ENCODE data around the gene PDSS2. TPM values are rescaled to one million over a fixed set of nuclear protein-coding genes. Genes with fewer than 3 reads are reported as not detected.
A peak's percentile ranks its signal among the peaks of the same experiment; 100 is the strongest.

PDSS2 gene
- total and polyA plus RNA-seq, 2 of the 8 experiments (the other 6 are each of a cell fraction or from before 2014, with no cell fraction given): 10.7 to 16.1 TPM

GRCh38 chr6:107114926-107115694 is 344.3 kb downstream of the PDSS2 start, which contains the start of gene BEND3 (continued):
- TF ChIP-seq ATF2 (IDR thresholded peaks at IDR 0.05; ENCODE audit: low read length): no peak
- no peak for TF ChIP-seq CTCF (IDR thresholded peaks at IDR 0.05; ENCODE audit: control extremely low read depth in 1 of 3, insufficient read depth in 1 of 3, low read depth in 1 of 3, low read length in 3 of 3)
- TF ChIP-seq TCF12 (IDR thresholded peaks at IDR 0.05; ENCODE audit: low read depth, low read length): no peak
- 0 out of 2 replicates have a peak, but pooled peaks have one; percentile 5 for TF ChIP-seq BACH1 (IDR thresholded peaks at IDR 0.05; ENCODE audit: low read length)
- TF ChIP-seq CTBP2 (IDR thresholded peaks at IDR 0.05; ENCODE audit: borderline replicate concordance, insufficient read depth, insufficient read length, low read length): no peak
- no peak for TF ChIP-seq RBBP5 (IDR thresholded peaks at IDR 0.05; ENCODE audit: borderline replicate concordance, low read depth, low read length)
- TF ChIP-seq MAX (IDR thresholded peaks at IDR 0.05): no peak; the same call in 1 of the 2 replicates
- no peak for TF ChIP-seq BCL11A (IDR thresholded peaks at IDR 0.05; ENCODE audit: low read depth in 2 of 2, low read length in 2 of 2)
- TF ChIP-seq TBP (IDR thresholded peaks at IDR 0.05; ENCODE audit: low read depth, low read length): no peak
- TF ChIP-seq KDM5A (IDR thresholded peaks at IDR 0.05; ENCODE audit: low read length): no peak
- no peak for TF ChIP-seq CHD2 (IDR thresholded peaks at IDR 0.05; ENCODE audit: low read length)
